ENCODE results near the gene RFC2. TPM values are rescaled to one million over a fixed set of nuclear protein-coding genes. Genes with fewer than 3 reads are reported as not detected.

The RFC2 gene
- total and polyA plus RNA-seq, 10 of the 15 experiments (the other 5 are each of a cell fraction or from before 2014, with no cell fraction given) = 25.8 to 145 (median 90.9) TPM

DNA sequence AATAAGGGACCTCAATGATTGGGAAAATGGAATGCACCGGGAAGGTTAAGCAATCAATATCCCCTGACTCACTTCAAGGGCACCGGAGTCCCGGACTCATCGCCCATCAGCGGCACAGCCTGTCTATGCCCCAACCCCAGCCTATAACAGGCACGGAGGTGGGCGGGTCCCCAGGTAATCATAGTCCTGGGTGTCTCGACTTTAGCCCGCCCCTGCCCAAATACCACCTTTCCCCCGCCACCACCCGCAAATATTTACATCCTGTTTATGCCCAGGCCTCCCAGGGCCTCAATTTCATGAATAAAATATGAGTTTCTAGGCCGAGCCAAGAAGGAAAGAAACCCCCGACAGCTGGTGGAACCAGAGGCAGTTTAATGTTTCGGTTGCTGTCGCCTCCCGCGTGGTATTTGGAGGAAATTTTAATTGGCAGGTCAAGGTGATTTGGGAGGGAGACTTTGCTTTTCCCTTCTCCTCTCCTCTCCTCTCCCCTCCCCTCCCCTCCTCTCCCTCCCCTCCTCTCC lies 15.6 kb upstream of the RFC2 start:
- Histone ChIP-seq H3K4me2 (ENCODE audit: control insufficient read depth, insufficient read depth) (peak overlapping the region; percentile 3; the same call in 1 of the 2 replicates), H3K27me3 (replicated peaks in 1 of 2; ENCODE audit: control insufficient read depth in 2 of 2, insufficient read depth in 2 of 2, low read length in 1 of 2) (no peaks in the 10 kb centered on the region), H3K4me3 (peak overlapping the region; percentile 70; the same call in 1 of the 2 replicates), H2AFZ (ENCODE audit: control insufficient read depth, low read depth, low read length) (peak overlapping the region; percentile 9), H3K27ac (ENCODE audit: control insufficient read depth, insufficient read depth) (no peak overlapping the region), H3K9ac (ENCODE audit: control insufficient read depth, insufficient read depth, low read length) (0 out of 2 replicates have a peak overlapping the region, but pooled peaks have one; percentile 35), H4K20me1 (ENCODE audit: control insufficient read depth, insufficient read depth) (no peaks in the 10 kb centered on the region), H3K79me2 (ENCODE audit: control insufficient read depth, insufficient read depth, low read length) (no peaks in the 10 kb centered on the region), H3K36me3 (ENCODE audit: control insufficient read depth in 2 of 2, insufficient read depth in 2 of 2, low read length in 1 of 2) (no peaks in the 10 kb centered on the region), H3K9me3 (replicated peaks; ENCODE audit: control insufficient read depth, insufficient read depth, low read length) (no peaks in the 10 kb centered on the region), H3K4me1 (ENCODE audit: control insufficient read depth, insufficient read depth, low read length) (peaks cover 79% of the 10 kb centered on the region)
- ChIA-PET RAD21 (ENCODE audit: unreplicated experiment) (interaction anchor here (0.7 to 10.0 kb wide), 5 partner anchors 13 to 131 kb away, joined by 3 to 169 read pairs (median 7); partner anchors contain the start of gene CLIP2), SMC1A (ENCODE audit: uncharacterized antibody, unreplicated experiment) (interaction anchor here (0.9 to 12.4 kb wide), 6 partner anchors 12 to 132 kb away, joined by 3 to 285 read pairs (median 7); partner anchors contain the start of gene CLIP2), POLR2A (interaction anchor here (1.1 to 8.3 kb wide), 10 partner anchors 11 to 186 kb away, joined by 3 to 171 read pairs (median 9); partner anchors contain the start of genes CLIP2, LAT2 and LIMK1), CTCF (interaction anchor here (1.0 to 6.0 kb wide), 4 partner anchors 16 to 63 kb away, joined by 3 to 64 read pairs (median 18); partner anchors contain the start of gene LAT2)
- peak; percentile 74 for DNase-seq (ENCODE audit: low read depth, low spot score)
- no TSS peak for BruUV-seq (replicated peaks)
- FAIRE-seq = peak; percentile 18
- 3% methylated on average over 17 of the region's 17 CpGs for WGBS (ENCODE audit: insufficient coverage, insufficient replicate concordance, low lambda C conversion rate, missing lambda C conversion rate)
- intact Hi-C loops (cut with micrococcal nuclease; ENCODE audit: unreplicated experiment) = loop anchor here (2.0 to 5.0 kb wide), 3 partner anchors 19 to 63 kb away; partner anchors contain the start of gene CLIP2
- peak; percentile 46 for ATAC-seq
- in situ Hi-C loops (cut with MboI) = no loop called here
- TF ChIP-seq POU2F2 (IDR thresholded peaks at IDR 0.05; ENCODE audit: borderline replicate concordance, low read depth, low read length) (peak; percentile 63; the same call in 1 of the 3 replicates), CHD2 (IDR thresholded peaks at IDR 0.05; ENCODE audit: borderline replicate concordance, low read depth, low read length) (no peak), SP1 (IDR thresholded peaks at IDR 0.05; ENCODE audit: low read depth, low read length) (peak; percentile 53), RAD21 (IDR thresholded peaks at IDR 0.05; ENCODE audit: insufficient read depth, low read depth, low read length) (peak; percentile 27; the same call in 1 of the 2 replicates), EP300 (IDR thresholded peaks at IDR 0.05; ENCODE audit: borderline replicate concordance in 1 of 2, control insufficient read depth in 1 of 2, low read depth in 2 of 2, low read length in 2 of 2) (0 out of 4 replicates have a peak, but pooled peaks of 1 of the 2 experiments have one; percentile 33), NFXL1 (IDR thresholded peaks at IDR 0.05; ENCODE audit: borderline replicate concordance) (no peak), SRF (IDR thresholded peaks at IDR 0.05; ENCODE audit: low read depth in 2 of 2, low read length in 2 of 2) (peak in 1 of 2 experiments; percentile 26; a peak in 1 of 4 replicates), SUPT20H (IDR thresholded peaks at IDR 0.05; ENCODE audit: borderline replicate concordance, control insufficient read depth, low read depth, low read length) (no peak), NR2F1 (conservative IDR thresholded peaks at IDR 0.05) (0 out of 2 replicates have a peak, but pooled peaks have one; percentile 22), SMC3 (IDR thresholded peaks at IDR 0.05; ENCODE audit: borderline replicate concordance, low read length) (peak; percentile 37; the same call in 1 of the 2 replicates), TCF12 (IDR thresholded peaks at IDR 0.05; ENCODE audit: low read depth, low read length) (peak; percentile 94), ZZZ3 (IDR thresholded peaks at IDR 0.05; ENCODE audit: control insufficient read depth, insufficient read length, low read depth) (no peak), PAX5 (IDR thresholded peaks at IDR 0.05; ENCODE audit: borderline replicate concordance, low read depth, low read length) (no peak), ETV6 (conservative IDR thresholded peaks at IDR 0.05 in 1 of 2, IDR thresholded peaks at IDR 0.05 in 1 of 2; ENCODE audit: borderline replicate concordance in 1 of 2, low read depth in 1 of 2) (0 out of 4 replicates have a peak, but pooled peaks of 1 of the 2 experiments have one; percentile 43), CBFB (IDR thresholded peaks at IDR 0.05; ENCODE audit: low read depth) (peak; percentile 57; the same call in 1 of the 2 replicates), TCF3 (IDR thresholded peaks at IDR 0.05; ENCODE audit: borderline replicate concordance, insufficient read depth, low read depth, low read length) (peak; percentile 82; the same call in 1 of the 2 replicates)
- TF ChIP-seq, protein P1, sequence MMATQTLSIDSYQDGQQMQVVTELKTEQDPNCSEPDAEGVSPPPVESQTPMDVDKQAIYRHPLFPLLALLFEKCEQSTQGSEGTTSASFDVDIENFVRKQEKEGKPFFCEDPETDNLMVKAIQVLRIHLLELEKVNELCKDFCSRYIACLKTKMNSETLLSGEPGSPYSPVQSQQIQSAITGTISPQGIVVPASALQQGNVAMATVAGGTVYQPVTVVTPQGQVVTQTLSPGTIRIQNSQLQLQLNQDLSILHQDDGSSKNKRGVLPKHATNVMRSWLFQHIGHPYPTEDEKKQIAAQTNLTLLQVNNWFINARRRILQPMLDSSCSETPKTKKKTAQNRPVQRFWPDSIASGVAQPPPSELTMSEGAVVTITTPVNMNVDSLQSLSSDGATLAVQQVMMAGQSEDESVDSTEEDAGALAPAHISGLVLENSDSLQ (IDR thresholded peaks at IDR 0.05) = peak; percentile 74
- TF ChIP-seq, protein P2, sequence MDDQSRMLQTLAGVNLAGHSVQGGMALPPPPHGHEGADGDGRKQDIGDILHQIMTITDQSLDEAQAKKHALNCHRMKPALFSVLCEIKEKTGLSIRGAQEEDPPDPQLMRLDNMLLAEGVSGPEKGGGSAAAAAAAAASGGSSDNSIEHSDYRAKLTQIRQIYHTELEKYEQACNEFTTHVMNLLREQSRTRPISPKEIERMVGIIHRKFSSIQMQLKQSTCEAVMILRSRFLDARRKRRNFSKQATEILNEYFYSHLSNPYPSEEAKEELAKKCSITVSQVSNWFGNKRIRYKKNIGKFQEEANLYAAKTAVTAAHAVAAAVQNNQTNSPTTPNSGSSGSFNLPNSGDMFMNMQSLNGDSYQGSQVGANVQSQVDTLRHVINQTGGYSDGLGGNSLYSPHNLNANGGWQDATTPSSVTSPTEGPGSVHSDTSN (IDR thresholded peaks at IDR 0.05; ENCODE audit: insufficient replicate concordance, low read depth, low read length) = peak; percentile 64
